Measurements from ENCODE around the gene UCP1.
"Not testable (repeated sequence)": the region's sequence is repeated elsewhere in the genome, so short reads cannot be mapped to it uniquely, and the experiment has no call there.

Gene UCP1

GRCh38 chr4:140533951-140534480, 34.7 kb downstream of the UCP1 start:
- DNase-seq (ENCODE audit: low read depth) = peak; percentile 55

- no peak for DNase-seq (ENCODE audit: low read depth)
Observed at GRCh38 chr4:140529434-140529833, 39.3 kb downstream of the UCP1 start.

DNA sequence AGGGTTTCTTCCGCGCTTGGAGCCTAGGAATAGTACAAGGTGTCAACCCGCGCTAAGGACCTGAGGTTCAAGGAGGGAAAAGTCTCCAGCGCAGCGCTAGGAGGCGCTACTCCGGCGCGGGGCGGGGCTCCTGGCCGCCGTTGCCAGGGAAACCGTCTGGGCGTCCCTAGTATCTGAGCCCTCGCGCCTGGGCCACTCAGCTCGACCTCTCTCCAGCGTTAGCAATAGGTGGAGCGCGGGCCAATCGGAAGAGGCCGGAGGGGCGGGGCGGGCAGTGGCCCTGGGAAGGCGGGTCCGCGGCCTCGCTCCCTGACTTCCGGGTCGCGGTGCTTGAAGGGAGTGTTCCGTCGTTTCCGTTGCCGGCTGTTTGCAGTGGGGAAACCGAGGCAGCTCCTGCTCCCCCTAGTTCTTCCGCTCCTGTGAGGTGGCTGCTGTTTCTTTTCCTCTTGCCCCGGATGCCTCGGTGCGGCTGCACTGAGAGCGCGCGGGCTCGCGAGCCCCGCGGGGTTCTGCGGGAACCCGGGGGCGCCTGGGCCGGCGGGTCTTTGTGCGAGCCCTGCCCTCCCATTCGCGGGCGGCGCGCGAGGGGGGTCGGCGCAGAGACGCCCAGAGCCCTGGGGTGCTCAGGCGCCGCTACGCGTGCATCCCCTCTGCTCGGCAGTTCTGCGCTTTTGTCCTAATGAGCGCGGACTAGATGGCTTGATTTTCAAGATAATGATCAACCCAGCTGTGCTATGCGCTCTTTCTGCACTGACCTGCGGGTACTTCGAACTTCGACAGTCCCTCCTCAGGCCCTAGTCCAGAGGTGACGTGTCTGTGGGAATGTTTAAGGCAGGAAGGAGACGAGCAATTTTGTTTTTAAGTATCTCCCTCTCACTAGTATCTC, 44.7 kb downstream of the UCP1 start, which contains the start of gene ELMOD2:
Gene ELMOD2, plus strand, starts transcription at position 312 of the 886 bp plus-strand sequence. CDS start 1,261 bp downstream, outside the sequence.
- DNase-seq (ENCODE audit: low read depth) = peak; percentile 95

DNA sequence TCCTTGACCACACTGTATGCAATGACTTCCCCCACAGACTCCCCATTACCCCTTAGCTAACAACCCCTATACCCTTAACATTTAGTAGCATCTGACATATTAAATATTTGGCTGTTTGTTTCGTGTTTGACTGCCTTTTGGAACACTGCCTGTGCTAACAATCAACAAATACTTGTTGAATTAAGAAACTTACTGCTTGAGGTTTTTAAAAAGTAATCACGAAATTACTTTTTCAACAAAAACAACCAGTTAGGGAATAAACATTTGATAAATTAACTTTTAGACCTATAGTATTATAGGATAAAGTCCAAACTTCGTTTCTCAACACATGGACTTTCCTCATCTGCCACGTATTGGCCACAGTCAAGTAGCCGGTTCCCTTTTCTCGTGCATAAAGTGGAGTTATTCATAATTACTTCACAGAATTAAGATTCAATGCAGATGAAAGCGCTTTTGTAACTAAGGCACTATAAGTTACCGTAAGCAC, 45.3 kb downstream of the UCP1 start:
- no peak for DNase-seq (ENCODE audit: low read depth)

- DNase-seq (ENCODE audit: low read depth) = no peak
Observed at GRCh38 chr4:140515423-140515822, 53.3 kb downstream of the UCP1 start.

GRCh38 chr4:140513765-140514164, 55.0 kb downstream of the UCP1 start:
- not testable (repeated sequence) for DNase-seq (ENCODE audit: low read depth)

Data from amniotic epithelial cell (primary cell).